ENCODE measurements around the gene VAMP5.

DNA sequence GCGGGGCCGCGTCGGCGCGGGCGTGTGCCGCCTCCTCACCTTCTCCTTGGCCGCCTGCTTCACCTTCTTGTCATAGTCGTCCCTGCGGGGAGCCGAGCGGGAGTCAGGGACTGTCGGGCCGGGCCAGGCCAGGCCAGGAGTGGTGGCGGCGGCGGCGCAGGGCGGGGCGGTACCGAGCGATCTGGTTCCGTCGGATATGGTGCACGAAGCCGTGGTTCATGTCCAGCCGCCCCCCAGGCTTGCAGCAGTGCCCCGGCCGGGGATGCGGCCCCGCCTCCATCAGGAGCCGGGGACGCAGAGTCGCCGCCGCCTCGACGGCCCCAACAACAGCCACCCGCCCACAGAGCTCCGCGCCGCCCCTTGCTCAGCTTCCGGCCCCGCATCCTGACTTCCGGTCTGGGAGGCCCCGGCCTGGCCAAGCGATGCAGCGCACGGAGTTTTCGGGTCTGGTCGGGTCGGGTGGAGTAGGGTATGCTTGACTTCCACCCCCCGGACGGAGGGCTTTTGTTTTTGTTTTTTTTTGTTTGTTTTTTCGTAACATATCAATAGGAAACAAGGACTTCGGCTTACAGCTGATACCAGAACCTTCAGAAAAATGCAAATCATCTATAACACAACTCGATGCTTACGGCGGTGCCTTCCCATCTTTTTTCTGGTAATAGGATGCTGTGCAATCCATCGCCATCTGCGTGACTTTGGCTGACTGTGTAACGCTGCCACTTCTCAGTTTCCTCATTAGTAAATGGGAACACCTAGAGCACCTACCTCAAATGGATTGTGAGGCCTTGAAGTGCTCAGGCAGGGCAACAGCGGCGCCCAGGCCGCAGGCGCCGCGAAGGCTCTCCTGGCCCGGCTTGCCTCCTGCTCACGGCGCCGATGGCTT, 27.7 kb downstream of the VAMP5 start, which contains the start of gene C2orf68:
- TF ChIP-seq GATA2 (IDR thresholded peaks at IDR 0.05; ENCODE audit: low read depth, low read length) (no peak), GATA3 (IDR thresholded peaks at IDR 0.05; ENCODE audit: low read depth, low read length) (no peak)

Measured in SH-SY5Y (cell line).